ENCODE measurements around the gene LCT.
"Not testable (repeated sequence)": the region's sequence is repeated elsewhere in the genome, so short reads cannot be mapped to it uniquely, and the experiment has no call there.

The LCT gene

GRCh38 chr2:135836596-135837270, at the start of gene LCT:
TSS of gene LCT (minus strand) at chr2:135837184. CDS start at chr2:135837169, 15 bp downstream.
- DNase-seq: no peak

- DNase-seq: no peak
Measured at GRCh38 chr2:135885709-135886108, 48.7 kb upstream of the LCT start.

DNA sequence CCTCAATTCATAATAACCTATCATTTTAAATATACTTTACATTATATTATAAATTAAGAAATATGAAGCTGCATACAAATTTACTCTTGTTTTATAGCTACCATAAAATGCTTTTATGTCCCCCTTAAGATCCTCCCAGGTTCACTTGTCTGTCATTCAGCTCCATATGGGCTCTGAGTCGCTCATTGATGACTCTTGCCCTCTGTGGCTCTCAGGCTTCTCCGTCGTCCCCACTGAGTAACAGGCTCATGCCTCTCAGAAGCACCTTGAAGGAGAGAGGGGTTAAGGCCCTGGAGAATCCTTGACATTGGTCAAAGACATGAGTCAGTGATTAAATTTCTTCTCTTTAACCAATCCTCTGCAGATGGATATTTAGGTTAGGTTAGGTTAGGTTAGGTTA, 45.4 kb upstream of the LCT start:
- no peak for DNase-seq

GRCh38 chr2:135876770-135877169, 39.8 kb upstream of the LCT start:
- not testable (repeated sequence) for DNase-seq

GRCh38 chr2:135876066-135876711, 39.2 kb upstream of the LCT start, which contains the start of gene MCM6:
TSS of gene MCM6 (minus strand) at chr2:135876443. CDS start at chr2:135876365, 78 bp downstream.
- DNase-seq: peak; percentile 93

DNA sequence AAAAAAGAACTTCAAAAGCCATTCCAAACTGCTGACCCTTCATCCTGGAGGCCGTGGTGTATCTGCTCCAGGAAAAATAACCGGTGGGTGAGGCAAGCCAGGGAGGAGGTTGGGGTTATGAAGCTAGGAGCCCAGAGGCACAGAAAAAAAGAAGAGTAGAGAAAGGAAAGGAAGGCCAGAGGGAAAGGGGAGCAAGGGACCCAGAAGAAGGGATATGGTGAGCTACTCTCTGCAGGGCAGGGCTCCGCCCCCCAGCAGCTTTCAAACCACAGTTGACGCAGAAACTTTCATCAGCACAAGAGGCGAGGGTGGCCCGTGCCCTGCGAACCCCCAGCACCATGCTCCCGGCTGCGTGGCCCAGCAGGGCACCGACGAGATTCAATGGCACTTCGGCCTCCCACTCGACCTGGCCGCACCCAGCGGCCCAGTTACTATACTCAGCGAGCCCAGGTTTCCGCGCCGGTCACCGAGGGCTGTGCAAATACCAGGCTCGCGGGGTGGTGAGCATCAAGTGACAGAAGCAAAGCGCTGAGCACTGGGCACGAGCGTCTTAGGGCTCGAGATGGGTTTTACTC, 38.6 kb upstream of the LCT start:
- DNase-seq: peak; percentile 56

DNA sequence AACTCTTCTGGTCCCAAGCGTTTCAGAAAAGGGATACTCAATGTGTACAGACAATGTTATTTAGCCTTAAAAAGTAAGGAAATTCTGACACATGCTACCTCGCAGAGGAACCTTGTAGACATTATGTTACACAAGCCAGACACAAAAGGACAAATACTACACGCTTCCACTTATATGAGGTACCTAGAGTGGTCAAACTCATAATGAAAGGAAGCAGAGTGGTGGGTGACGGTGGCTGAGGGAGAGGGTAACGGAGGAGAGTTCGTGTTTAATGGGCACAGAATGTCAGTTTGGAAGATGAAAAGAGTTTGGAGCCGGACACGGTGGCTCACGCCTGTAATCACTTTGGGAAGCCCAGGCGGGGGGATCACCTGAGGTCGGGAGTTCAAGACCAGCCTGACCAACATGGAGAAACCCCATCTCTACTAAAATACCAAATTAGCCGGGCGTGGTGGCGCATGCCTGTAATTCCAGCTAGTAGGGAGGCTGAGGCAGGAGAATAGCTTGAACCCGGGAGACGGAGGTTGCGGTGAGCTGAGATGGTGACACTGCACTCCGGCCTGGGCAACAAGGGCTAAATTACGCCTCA, 37.9 kb upstream of the LCT start:
- no peak for DNase-seq

GRCh38 chr2:135870571-135870970, 33.6 kb upstream of the LCT start:
- no peak for DNase-seq

GRCh38 chr2:135863233-135863632, 26.2 kb upstream of the LCT start:
- DNase-seq: no peak

GRCh38 chr2:135862718-135863117, 25.7 kb upstream of the LCT start:
- DNase-seq: no peak

- DNase-seq: no peak
Measured at GRCh38 chr2:135853401-135853800, 16.4 kb upstream of the LCT start.

DNA sequence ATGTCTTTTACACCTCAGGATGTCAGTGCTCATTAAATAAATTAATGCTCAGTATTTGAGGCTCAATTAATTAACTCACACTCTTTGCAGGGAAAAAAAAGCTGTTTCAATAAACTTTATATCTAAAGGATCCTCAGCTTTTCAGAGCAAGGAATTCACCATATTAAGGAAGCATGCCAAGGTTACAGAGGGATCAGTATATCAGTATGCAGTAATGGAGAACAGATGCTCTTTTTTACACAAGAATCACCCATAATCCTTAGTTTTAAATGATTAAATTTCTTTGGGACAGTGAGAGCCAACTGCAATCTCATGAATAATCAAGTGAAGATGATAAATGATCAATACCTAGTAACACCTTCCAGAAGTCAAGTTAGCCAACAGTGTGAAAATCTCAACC, 14.9 kb upstream of the LCT start:
- DNase-seq: no peak

GRCh38 chr2:135850892-135851668, 14.1 kb upstream of the LCT start:
- no peak for DNase-seq

DNA sequence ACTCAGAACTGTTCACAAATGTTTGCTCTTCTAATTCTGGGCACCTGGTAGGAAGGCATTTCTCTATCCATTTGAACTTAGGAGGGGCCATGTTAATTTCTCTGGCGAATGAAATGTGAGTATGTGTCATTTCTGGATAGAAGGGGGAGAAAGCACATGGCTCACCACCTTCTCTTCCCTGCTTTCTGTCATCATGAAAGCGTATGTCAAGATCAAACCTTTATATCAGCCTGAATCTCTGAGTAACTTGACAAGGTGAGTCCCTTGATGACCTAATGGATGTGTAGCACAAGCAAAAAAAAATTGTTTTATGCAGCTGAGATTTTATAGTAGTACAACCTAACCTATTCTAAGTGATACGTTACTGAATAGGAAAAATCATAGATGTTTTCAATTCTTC, 12.1 kb upstream of the LCT start:
- no peak for DNase-seq

GRCh38 chr2:135845997-135846396, 9.0 kb upstream of the LCT start:
- no peak for DNase-seq

GRCh38 chr2:135845257-135845656, 8.3 kb upstream of the LCT start:
- no peak for DNase-seq

DNA sequence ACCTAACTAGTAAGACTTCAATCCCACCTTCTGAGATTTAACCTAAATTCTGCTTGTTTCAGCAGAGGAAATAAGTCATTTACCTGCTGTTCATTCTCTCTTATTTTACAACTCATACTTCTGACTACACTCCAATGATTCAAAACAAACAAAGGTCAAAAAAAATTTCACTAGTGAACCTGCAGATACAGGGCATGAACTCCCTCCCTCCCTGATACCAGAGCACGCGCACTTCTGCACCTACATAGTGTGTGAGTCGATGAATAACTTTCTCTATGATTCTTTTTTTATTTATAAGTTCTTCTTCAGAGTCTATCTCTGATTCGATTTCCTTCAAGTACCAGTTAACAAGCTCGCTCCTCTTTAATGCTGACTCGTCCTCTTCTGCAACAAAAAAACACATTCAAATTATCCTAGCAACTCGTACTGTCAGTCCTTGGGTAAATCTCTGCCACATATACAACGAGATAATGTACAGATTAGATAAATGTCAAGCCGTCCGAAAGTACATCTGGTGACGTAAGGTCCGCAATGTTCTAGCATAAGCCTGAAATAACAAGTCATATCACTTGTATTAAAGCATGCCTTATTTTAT, 7.4 kb upstream of the LCT start:
- no peak for DNase-seq

DNA sequence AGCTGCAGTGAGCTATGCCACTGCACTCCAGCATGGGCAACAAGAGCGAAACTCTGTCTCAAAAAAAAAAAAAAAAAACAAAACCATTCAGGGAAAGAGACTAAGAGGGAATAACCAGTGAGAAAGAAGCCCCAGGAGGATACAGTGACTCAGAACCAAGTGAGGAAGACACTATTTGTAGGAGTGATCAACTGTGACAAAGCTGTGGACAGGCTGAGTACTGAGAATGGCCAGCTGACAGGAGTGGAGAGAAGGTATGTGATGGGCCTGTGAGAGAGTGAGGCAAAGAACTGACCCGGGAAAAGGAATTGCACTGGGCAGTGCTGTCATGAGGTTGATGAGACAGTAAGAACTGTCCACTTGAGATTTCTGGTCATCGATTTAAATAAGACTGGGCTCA, 6.7 kb upstream of the LCT start:
- DNase-seq: no peak

DNA sequence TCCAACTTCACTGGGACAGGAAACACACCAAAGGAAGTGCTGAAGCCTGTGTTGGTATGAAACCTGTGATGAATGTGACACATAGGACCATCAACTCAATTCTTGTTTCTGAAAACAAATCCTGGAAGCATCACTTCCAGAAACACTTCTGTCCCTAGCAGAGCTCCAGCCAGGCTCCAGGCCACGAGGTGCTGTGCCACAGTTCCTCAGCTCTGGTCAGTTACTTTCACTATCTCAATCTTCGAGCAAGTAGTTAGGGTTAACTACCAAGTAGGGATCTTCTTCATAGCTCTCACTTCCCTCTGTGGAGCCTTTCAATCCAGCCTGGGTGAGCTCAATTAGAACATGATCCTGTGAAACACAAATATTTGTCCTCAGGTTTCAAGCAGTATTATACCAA, 3.6 kb upstream of the LCT start:
- DNase-seq: no peak

DNA sequence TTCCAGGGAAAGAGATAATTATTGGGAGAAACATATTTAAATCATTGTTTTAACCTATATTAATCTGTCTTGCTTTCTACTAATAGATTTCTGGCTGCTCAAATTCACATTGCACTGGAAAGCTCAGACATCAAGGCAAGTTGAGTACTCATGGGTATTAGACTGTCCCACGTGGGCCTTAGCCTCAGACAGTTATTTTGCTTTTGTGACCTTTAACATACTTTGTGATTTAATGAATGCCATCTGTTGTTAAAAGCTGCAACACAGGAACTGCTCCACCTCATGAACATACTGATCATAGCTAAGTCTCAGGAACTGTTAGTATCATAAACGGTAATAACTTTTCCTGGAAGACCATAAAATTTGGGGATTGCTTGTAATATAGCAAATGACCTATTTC, 2.7 kb upstream of the LCT start:
- no peak for DNase-seq

GRCh38 chr2:135838502-135838901, 1.5 kb upstream of the LCT start:
- DNase-seq: no peak

- no peak for DNase-seq
Measured at GRCh38 chr2:135832891-135833290, 4.1 kb downstream of the LCT start.
